ENCODE data around the gene EGFR. TPM values are rescaled to one million over a fixed set of nuclear protein-coding genes. Genes with fewer than 3 reads are reported as not detected.

EGFR gene
- total and polyA plus RNA-seq, 12 donors: 7.0 to 111 (median 71.6) TPM

GRCh38 chr7:55254242-55254595 is 235.4 kb downstream of the EGFR start:
- DNase-seq: no peak
- H3K27me3 ChIP-seq: no peaks in the 10 kb centered on the region
- TF ChIP-seq POLR2A (IDR thresholded peaks at IDR 0.05) (no peak), CTCF (IDR thresholded peaks at IDR 0.05) (no peak)
- WGBS, 4 donors: 33 to 42% (median 38%) methylated on average over 18 to 21 of the region's 21 CpGs
- no peak overlapping the region for H3K27ac ChIP-seq
- H3K4me3 ChIP-seq: peak overlapping the region in 2 of 4 donors; percentile 44 to 61
- no peaks in the 10 kb centered on the region for H3K36me3 ChIP-seq (replicated peaks in 1 of 2)
- intact Hi-C loops (cut with DNase I): loop anchor here (2.0 kb wide), 1 partner anchor 479 kb away; no protein-coding TSS in a partner anchor
- H3K9me3 ChIP-seq (replicated peaks in 1 of 3): no peaks in the 10 kb centered on the region
- peaks cover 0 to 10% of the 10 kb centered on the region in 2 donors for H3K4me1 ChIP-seq (replicated peaks in 1 of 2)

GRCh38 chr7:55254596-55255495 is 236.0 kb downstream of the EGFR start:
- intact Hi-C loops (cut with DNase I): loop anchor here (2.0 to 5.0 kb wide), 2 partner anchors 463 to 480 kb away; no protein-coding TSS in a partner anchor
- Histone ChIP-seq H3K27me3 (no peaks in the 10 kb centered on the region), H3K36me3 (replicated peaks in 1 of 2) (no peaks in the 10 kb centered on the region), H3K27ac (peak overlapping the region in 1 of 5 donors; percentile 21), H3K9me3 (replicated peaks in 1 of 3) (no peaks in the 10 kb centered on the region), H3K4me1 (replicated peaks in 1 of 2) (peaks cover 0 to 10% of the 10 kb centered on the region in 2 donors), H3K4me3 (peak overlapping the region in 2 of 4 donors; percentile 44 to 61)
- peak; percentile 59 to 96 (median 88) for TF ChIP-seq CTCF (IDR thresholded peaks at IDR 0.05)
- TF ChIP-seq POLR2A (IDR thresholded peaks at IDR 0.05): no peak
- peak; percentile 75 to 92 (median 88) for DNase-seq
- 0 to 1% (median 1%) methylated on average over 13 to 80 of the region's 80 CpGs for WGBS, 4 donors

GRCh38 chr7:55255496-55256445 is 237.0 kb downstream of the EGFR start:
- DNase-seq: peak; percentile 76 to 92 (median 89)
- H3K4me1 ChIP-seq (replicated peaks in 1 of 2): peaks cover 0 to 10% of the 10 kb centered on the region in 2 donors
- H3K4me3 ChIP-seq: peak overlapping the region in 2 of 4 donors; percentile 44 to 61
- no peaks in the 10 kb centered on the region for H3K36me3 ChIP-seq (replicated peaks in 1 of 2)
- H3K27me3 ChIP-seq: no peaks in the 10 kb centered on the region
- WGBS, 4 donors: 20 to 57% (median 23%) methylated on average over 17 to 43 of the region's 43 CpGs
- H3K9me3 ChIP-seq (replicated peaks in 1 of 3): no peaks in the 10 kb centered on the region
- TF ChIP-seq CTCF (IDR thresholded peaks at IDR 0.05) (peak; percentile 80 to 95 (median 83)), POLR2A (IDR thresholded peaks at IDR 0.05) (no peak)
- peak overlapping the region in 1 of 5 donors; percentile 21 for H3K27ac ChIP-seq
- intact Hi-C loops (cut with DNase I): loop anchor here (2.0 to 5.0 kb wide), 2 partner anchors 463 to 481 kb away; no protein-coding TSS in a partner anchor

All from adrenal gland (tissue), 12 donors.